Measurements from ENCODE around the gene IL27RA. TPM values are rescaled to one million over a fixed set of nuclear protein-coding genes. Genes with fewer than 3 reads are reported as not detected.
A peak's percentile ranks its signal among the peaks of the same experiment; 100 is the strongest.

IL27RA gene
- total RNA-seq (2014; rRNA removed; shearing (Covaris generic)), result 7.5 and 8.5 TPM in 2 replicates
- polyA plus RNA-seq (2016; fragmentation: Nextera tagmentation; extraction: Ambion mirVana), result 5.8 and 7.1 TPM in 2 replicates

DNA sequence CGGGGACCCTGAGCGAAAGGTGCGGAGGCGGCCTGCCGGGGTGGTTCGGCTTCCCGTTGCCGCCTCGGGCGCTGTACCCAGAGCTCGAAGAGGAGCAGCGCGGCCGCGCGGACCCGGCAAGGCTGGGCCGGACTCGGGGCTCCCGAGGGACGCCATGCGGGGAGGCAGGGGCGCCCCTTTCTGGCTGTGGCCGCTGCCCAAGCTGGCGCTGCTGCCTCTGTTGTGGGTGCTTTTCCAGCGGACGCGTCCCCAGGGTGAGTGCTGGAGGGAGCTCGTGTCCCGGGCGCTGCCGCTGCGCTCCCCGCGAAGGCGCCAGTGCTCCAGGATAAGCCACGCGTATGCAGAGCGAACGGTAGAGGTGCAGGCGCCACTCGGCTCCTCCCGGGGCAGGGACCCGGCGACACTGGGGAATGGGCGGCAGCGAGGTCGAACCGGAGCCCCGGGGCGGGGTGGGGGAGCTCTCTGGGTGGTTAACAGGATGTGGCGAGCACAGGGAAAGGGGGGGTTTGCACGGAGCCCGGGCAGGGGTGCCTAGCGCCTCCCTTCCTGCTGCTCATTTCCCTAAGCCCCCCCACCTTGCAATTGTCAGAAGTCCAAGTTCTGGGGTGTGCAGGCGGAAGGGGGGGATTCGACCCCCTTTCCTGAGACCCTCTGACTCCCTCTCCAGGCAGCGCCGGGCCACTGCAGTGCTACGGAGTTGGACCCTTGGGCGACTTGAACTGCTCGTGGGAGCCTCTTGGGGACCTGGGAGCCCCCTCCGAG is at the start of gene IL27RA:
IL27RA (plus strand) TSS at position 44 of the 762 bp plus-strand sequence; CDS start at position 155, 111 bp downstream.
- in situ Hi-C loops (cut with MboI), result no loop called here
- 1% methylated on average over 51 to 52 of the region's 63 CpGs for WGBS, 2 experiments (ENCODE audit: low coverage in 1 of 2, low lambda C conversion rate in 2 of 2, missing lambda C conversion rate in 2 of 2)
- no peaks in the 10 kb centered on the region for H3K27me3 ChIP-seq (replicated peaks; ENCODE audit: insufficient read depth)
- TF ChIP-seq EZH2 (IDR thresholded peaks at IDR 0.05; ENCODE audit: insufficient read depth, poor library complexity, severe bottlenecking), result no peak
- TF ChIP-seq EZH2phosphoT487 (IDR thresholded peaks at IDR 0.05; ENCODE audit: insufficient read depth, low read depth), result no peak
- H3K9ac ChIP-seq, result peak within 1 kb of the TSS; percentile 66
- peak within 1 kb of the TSS; percentile 81 for H3K4me3 ChIP-seq
- H3F3A ChIP-seq (ENCODE audit: insufficient read depth), result no peaks in the 10 kb centered on the region
- no peaks in the 10 kb centered on the region for H3K79me2 ChIP-seq (ENCODE audit: insufficient read depth)
- peak within 1 kb of the TSS; percentile 86 for H3K4me2 ChIP-seq (ENCODE audit: unreplicated experiment)
- no peaks in the 10 kb centered on the region for H3K9me3 ChIP-seq (ENCODE audit: low read depth)
- no peaks in the 10 kb centered on the region for H3K36me3 ChIP-seq (ENCODE audit: low read depth)
- no peaks in the 10 kb centered on the region for H3K9me2 ChIP-seq (ENCODE audit: insufficient read depth)
- peak; percentile 68 for DNase-seq
- peak within 1 kb of the TSS; percentile 93 for H2AFZ ChIP-seq
- H3K27ac ChIP-seq, result no peak within 1 kb of the TSS
- H3K4me1 ChIP-seq (ENCODE audit: insufficient read depth), result peaks cover 8% of the 10 kb centered on the region; the same call in 1 of the 2 replicates
- no peaks in the 10 kb centered on the region for H4K20me1 ChIP-seq (ENCODE audit: insufficient read depth)

DNA sequence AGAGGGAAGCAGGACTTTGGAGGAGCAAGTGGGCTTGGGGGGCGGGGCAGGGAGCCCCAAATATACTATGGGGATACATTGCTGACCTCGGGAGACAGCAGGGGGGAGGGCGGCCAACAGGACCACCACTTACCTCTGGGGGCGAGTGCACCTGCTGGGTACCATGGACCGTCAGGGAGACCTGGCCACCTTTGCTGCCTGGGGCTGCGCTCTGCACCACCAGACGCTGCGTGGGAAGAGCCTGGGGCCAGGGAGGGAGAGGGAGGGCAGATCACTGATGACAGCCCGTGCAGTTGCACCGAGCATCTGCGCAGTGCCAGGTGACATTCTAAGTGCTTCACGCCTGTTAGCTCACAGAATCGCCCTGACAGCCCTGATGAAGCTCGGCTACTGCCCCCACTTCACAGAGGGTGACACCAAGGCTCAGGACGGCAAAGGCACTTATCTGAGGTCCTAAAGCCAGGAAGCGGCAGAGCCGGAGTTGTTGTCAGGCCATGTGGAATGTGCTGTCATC is 49.5 kb upstream of the IL27RA start:
- WGBS, 2 experiments (ENCODE audit: low coverage in 1 of 2, low lambda C conversion rate in 2 of 2, missing lambda C conversion rate in 2 of 2), result 91 to 95% methylated on average over 17 of the region's 17 CpGs
- H3F3A ChIP-seq (ENCODE audit: insufficient read depth), result no peaks in the 10 kb centered on the region
- peaks cover 6% of the 10 kb centered on the region; the same call in 1 of the 2 replicates for H3K4me1 ChIP-seq (ENCODE audit: insufficient read depth)
- no peak overlapping the region for H3K9ac ChIP-seq
- no peaks in the 10 kb centered on the region for H4K20me1 ChIP-seq (ENCODE audit: insufficient read depth)
- H3K79me2 ChIP-seq (ENCODE audit: insufficient read depth), result no peaks in the 10 kb centered on the region
- H3K27ac ChIP-seq, result no peak overlapping the region
- H3K36me3 ChIP-seq (ENCODE audit: low read depth), result no peaks in the 10 kb centered on the region
- H3K4me2 ChIP-seq (ENCODE audit: unreplicated experiment), result no peak overlapping the region
- no peaks in the 10 kb centered on the region for H3K9me3 ChIP-seq (ENCODE audit: low read depth)
- TF ChIP-seq EZH2 (IDR thresholded peaks at IDR 0.05; ENCODE audit: insufficient read depth, poor library complexity, severe bottlenecking) (no peak), EZH2phosphoT487 (IDR thresholded peaks at IDR 0.05; ENCODE audit: insufficient read depth, low read depth) (no peak)
- DNase-seq, result no peak
- H3K27me3 ChIP-seq (replicated peaks; ENCODE audit: insufficient read depth), result no peaks in the 10 kb centered on the region
- no peaks in the 10 kb centered on the region for H3K9me2 ChIP-seq (ENCODE audit: insufficient read depth)
- H3K4me3 ChIP-seq, result no peak overlapping the region
- H2AFZ ChIP-seq, result no peak overlapping the region
- in situ Hi-C loops (cut with MboI), result no loop called here

DNA sequence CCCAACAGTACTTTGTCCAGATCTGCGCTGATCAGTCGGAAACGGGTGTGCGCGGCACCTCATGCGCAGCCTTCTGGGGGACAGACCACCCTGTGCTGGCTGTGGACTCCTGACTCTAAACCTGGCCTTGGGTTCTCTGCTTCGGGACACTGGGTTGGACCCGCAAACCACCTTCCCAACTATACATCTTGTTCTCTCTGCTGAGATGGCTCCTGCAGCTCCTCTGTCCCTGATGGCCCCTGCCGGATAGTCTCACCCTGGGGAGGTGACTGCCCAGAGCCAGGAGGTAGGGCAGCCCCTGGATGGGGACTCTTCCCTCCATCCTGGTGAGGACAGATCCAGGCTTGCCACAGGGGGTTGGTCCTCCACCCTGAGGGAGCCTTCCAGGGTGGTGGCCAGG is 48.8 kb upstream of the IL27RA start:
- Histone ChIP-seq H3K79me2 (ENCODE audit: insufficient read depth) (no peaks in the 10 kb centered on the region), H3K36me3 (ENCODE audit: low read depth) (no peaks in the 10 kb centered on the region), H3K9ac (no peak overlapping the region), H4K20me1 (ENCODE audit: insufficient read depth) (no peaks in the 10 kb centered on the region), H3K27ac (no peak overlapping the region), H3K4me2 (ENCODE audit: unreplicated experiment) (no peak overlapping the region), H2AFZ (no peak overlapping the region), H3K27me3 (replicated peaks; ENCODE audit: insufficient read depth) (no peaks in the 10 kb centered on the region), H3F3A (ENCODE audit: insufficient read depth) (no peaks in the 10 kb centered on the region), H3K4me1 (ENCODE audit: insufficient read depth) (peaks cover 7% of the 10 kb centered on the region; the same call in 1 of the 2 replicates), H3K9me3 (ENCODE audit: low read depth) (no peaks in the 10 kb centered on the region), H3K4me3 (no peak overlapping the region), H3K9me2 (ENCODE audit: insufficient read depth) (no peaks in the 10 kb centered on the region)
- in situ Hi-C loops (cut with MboI), result no loop called here
- DNase-seq, result no peak
- WGBS, 2 experiments (ENCODE audit: low coverage in 1 of 2, low lambda C conversion rate in 2 of 2, missing lambda C conversion rate in 2 of 2), result 96 to 99% methylated on average over 9 of the region's 9 CpGs
- no peak for TF ChIP-seq EZH2 (IDR thresholded peaks at IDR 0.05; ENCODE audit: insufficient read depth, poor library complexity, severe bottlenecking)
- no peak for TF ChIP-seq EZH2phosphoT487 (IDR thresholded peaks at IDR 0.05; ENCODE audit: insufficient read depth, low read depth)

DNA sequence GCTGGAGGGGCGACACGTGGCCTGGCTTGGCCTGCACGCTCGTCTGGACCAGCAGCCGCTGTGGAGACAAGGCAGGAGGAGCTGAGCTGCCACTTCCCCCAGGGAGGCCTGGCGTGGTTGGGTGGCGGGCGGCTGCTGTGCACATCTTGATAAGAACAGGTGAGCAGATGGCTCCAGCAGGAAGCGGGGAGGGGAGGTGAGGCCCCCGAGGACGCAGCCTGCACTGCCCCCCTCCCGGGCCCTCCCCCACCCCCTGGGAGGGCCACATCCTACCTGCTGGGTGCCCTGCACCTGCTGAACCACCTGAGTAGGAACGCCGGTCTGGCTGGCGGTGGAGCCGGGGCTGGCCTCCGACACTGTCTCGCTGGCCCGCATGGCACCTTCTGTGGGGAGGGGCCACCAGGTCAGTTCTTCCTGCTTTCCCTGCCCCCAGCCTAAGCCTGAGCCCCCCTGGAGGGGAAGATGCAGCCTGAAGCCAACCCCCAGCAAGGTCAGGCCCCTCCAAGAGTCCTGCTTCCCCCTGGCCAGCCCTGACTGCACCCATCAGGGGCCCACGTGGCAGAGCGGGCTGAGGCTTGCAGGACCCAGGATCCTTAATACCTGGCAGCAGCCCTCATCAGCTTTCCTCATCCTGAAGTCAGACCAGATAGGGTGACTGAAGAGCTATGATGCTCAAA is 48.2 kb upstream of the IL27RA start:
- H3K9me3 ChIP-seq (ENCODE audit: low read depth), result no peaks in the 10 kb centered on the region
- H3K79me2 ChIP-seq (ENCODE audit: insufficient read depth), result no peaks in the 10 kb centered on the region
- TF ChIP-seq EZH2phosphoT487 (IDR thresholded peaks at IDR 0.05; ENCODE audit: insufficient read depth, low read depth) (no peak), EZH2 (IDR thresholded peaks at IDR 0.05; ENCODE audit: insufficient read depth, poor library complexity, severe bottlenecking) (no peak)
- no peaks in the 10 kb centered on the region for H3K36me3 ChIP-seq (ENCODE audit: low read depth)
- H3K4me2 ChIP-seq (ENCODE audit: unreplicated experiment), result no peak overlapping the region
- H3F3A ChIP-seq (ENCODE audit: insufficient read depth), result no peaks in the 10 kb centered on the region
- H3K9me2 ChIP-seq (ENCODE audit: insufficient read depth), result no peaks in the 10 kb centered on the region
- H3K4me1 ChIP-seq (ENCODE audit: insufficient read depth), result peaks cover 7% of the 10 kb centered on the region; the same call in 1 of the 2 replicates
- in situ Hi-C loops (cut with MboI), result no loop called here
- no peak overlapping the region for H3K9ac ChIP-seq
- H3K27ac ChIP-seq, result no peak overlapping the region
- H3K27me3 ChIP-seq (replicated peaks; ENCODE audit: insufficient read depth), result no peaks in the 10 kb centered on the region
- H2AFZ ChIP-seq, result no peak overlapping the region
- WGBS, 2 experiments (ENCODE audit: low coverage in 1 of 2, low lambda C conversion rate in 2 of 2, missing lambda C conversion rate in 2 of 2), result 94 to 95% methylated on average over 21 of the region's 21 CpGs
- no peaks in the 10 kb centered on the region for H4K20me1 ChIP-seq (ENCODE audit: insufficient read depth)
- DNase-seq, result no peak
- no peak overlapping the region for H3K4me3 ChIP-seq
